Transverse colon (tissue), 3 donors: ENCODE data around the gene EMP2.

Experiments
- CTCF ChIP-seq, 5 experiments: fragments of 200-600 bp in 3 of 5; fragments of 450-650 bp in 2 of 5; sonication (generic) in 3 of 5; IDR thresholded peaks; 1 replicate in 2 of 5; 2 replicates in 3 of 5; pipeline ENCODE4 v1.5.1; 2016 to 2017; ENCODE audit warnings: antibody characterized with exemption in 5 of 5, inconsistent platforms in 3 of 5, mild to moderate bottlenecking in 2 of 5, moderate library complexity in 1 of 5
- EP300 ChIP-seq: sonication (generic); formaldehyde crosslinking; IDR thresholded peaks from one replicate; pipeline ENCODE4 v1.6.1; 2017; ENCODE audit warnings: antibody characterized with exemption, low read depth
- POLR2A ChIP-seq: fragments of 450-650 bp; IDR thresholded peaks from one replicate; pipeline ENCODE4 v1.6.1; 2016; ENCODE audit warnings: antibody characterized with exemption, mild to moderate bottlenecking, moderate library complexity

- TF ChIP-seq CTCF (IDR thresholded peaks at IDR 0.05) (no peak), POLR2A (no peak), EP300 (no peak)
These were observed 7.2 kb upstream of the EMP2 start for GRCh38 chr16:10587622-10588021.
